ENCODE measurements around the gene OCA2. TPM values are rescaled to one million over a fixed set of nuclear protein-coding genes. Genes with fewer than 3 reads are reported as not detected.

OCA2 gene
- total RNA-seq, 2 experiments from 2014 or later: not detected

DNA sequence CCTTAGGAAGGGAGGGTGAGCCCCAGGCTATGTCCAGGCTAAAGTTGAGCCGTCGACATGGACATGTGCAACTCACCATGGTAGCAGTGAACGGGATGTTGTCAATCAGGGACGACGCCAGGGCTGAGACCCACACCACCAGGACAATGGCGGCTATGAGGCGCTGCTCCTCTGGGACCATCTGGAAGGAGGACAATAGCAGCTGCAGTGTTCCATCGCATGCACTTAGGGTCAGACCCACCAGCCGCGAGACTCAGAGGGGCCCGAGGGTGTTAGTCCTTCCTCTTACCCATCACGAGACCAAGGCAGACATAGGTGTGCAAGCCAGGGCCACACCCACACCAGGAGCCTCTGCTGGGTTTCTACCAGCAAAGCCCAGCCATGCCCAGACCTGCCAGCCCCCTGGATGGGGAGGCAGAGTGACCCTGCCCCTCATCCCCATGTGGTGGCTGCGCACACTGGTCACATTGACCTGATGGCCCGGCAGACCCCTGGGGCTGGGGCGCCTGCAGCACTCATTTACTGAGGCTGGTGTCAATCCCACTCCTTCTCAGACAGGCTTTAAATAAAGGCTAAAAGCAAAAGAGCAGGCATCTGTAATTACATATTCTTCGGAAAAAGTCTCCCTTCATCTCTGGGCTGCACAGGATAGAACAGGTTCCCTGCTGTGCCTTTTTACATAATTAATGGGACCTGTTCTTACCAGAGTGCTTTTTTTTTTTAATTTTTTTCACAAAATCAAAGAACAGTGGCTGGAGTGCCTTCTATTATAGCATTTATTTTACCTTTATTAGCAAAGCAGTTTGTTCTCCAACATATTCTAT is 227.8 kb downstream of the OCA2 start:
- Mint-ChIP-seq H3K4me1 (ENCODE audit: low read depth) (no peaks in the 10 kb centered on the region), H3K9me3 (no peaks in the 10 kb centered on the region), H3K4me3 (no peak overlapping the region), H3K27me3 (ENCODE audit: low read depth) (peaks cover 3% of the 10 kb centered on the region), H3K27ac (no peak overlapping the region), H3K36me3 (ENCODE audit: low read depth) (no peaks in the 10 kb centered on the region)
- CTCF ChIA-PET: no interaction called here
- intact Hi-C loops (cut with micrococcal nuclease): no loop called here
- DNase-seq: no peak

- no peak overlapping the region for H3K27ac Mint-ChIP-seq
- CTCF ChIA-PET: no interaction called here
Observed at GRCh38 chr15:27870320-27870719, 228.8 kb downstream of the OCA2 start.

DNA sequence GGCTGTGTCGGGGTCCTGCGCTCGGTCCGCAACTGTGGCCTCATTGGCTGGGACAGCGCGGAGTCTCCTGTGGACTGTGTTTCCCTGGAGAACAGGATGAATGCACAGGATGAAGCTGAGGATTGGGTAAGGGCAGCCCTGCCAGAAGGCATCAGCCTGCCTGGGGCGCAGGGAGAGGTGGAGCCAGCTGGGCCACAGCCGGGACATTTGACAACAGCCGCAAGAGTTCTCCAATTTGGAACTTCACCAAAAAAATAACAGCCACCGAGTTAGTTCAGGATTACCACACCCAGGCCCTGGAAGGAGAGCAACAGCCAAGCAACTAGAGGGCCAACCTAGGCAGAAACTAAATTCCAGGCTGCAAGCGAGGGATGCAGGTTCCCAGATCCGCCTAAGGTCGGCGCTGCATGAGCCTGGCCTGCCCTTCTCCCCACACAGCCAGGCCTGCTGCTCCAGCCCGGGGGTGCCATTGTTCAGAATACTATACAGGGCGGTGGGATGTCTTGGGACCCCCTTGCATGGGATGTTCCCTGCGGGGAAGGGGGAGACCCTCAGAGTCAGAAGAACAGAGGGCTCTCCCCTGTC is 229.3 kb downstream of the OCA2 start:
- Mint-ChIP-seq H3K4me1 (ENCODE audit: low read depth) (no peaks in the 10 kb centered on the region), H3K27ac (no peak overlapping the region), H3K9me3 (no peaks in the 10 kb centered on the region), H3K27me3 (ENCODE audit: low read depth) (peaks cover 3% of the 10 kb centered on the region), H3K4me3 (no peak overlapping the region), H3K36me3 (ENCODE audit: low read depth) (no peaks in the 10 kb centered on the region)
- intact Hi-C loops (cut with micrococcal nuclease): no loop called here
- DNase-seq: no peak
- CTCF ChIA-PET: no interaction called here

More at GRCh38 chr15:27870320-27870719, 228.8 kb downstream of the OCA2 start:
- intact Hi-C loops (cut with micrococcal nuclease): no loop called here
- H3K9me3 Mint-ChIP-seq: no peaks in the 10 kb centered on the region
- no peaks in the 10 kb centered on the region for H3K36me3 Mint-ChIP-seq (ENCODE audit: low read depth)
- no peak for DNase-seq
- no peak overlapping the region for H3K4me3 Mint-ChIP-seq
- peaks cover 3% of the 10 kb centered on the region for H3K27me3 Mint-ChIP-seq (ENCODE audit: low read depth)
- H3K4me1 Mint-ChIP-seq (ENCODE audit: low read depth): no peaks in the 10 kb centered on the region

- peaks cover 3% of the 10 kb centered on the region for H3K27me3 Mint-ChIP-seq (ENCODE audit: low read depth)
- no peak overlapping the region for H3K4me3 Mint-ChIP-seq
- intact Hi-C loops (cut with micrococcal nuclease): no loop called here
- H3K27ac Mint-ChIP-seq: no peak overlapping the region
- no peaks in the 10 kb centered on the region for H3K9me3 Mint-ChIP-seq
- no peaks in the 10 kb centered on the region for H3K36me3 Mint-ChIP-seq (ENCODE audit: low read depth)
- CTCF ChIA-PET: no interaction called here
- H3K4me1 Mint-ChIP-seq (ENCODE audit: low read depth): no peaks in the 10 kb centered on the region
- no peak for DNase-seq
Observed at GRCh38 chr15:27868828-27869404, 230.2 kb downstream of the OCA2 start.

- Mint-ChIP-seq H3K4me3 (no peak overlapping the region), H3K9me3 (no peaks in the 10 kb centered on the region), H3K4me1 (ENCODE audit: low read depth) (no peaks in the 10 kb centered on the region), H3K36me3 (ENCODE audit: low read depth) (no peaks in the 10 kb centered on the region), H3K27ac (no peak overlapping the region), H3K27me3 (ENCODE audit: low read depth) (peaks cover 3% of the 10 kb centered on the region)
- no peak for DNase-seq
- intact Hi-C loops (cut with micrococcal nuclease): no loop called here
- CTCF ChIA-PET: no interaction called here
Observed at GRCh38 chr15:27867861-27868260, 231.3 kb downstream of the OCA2 start.

DNA sequence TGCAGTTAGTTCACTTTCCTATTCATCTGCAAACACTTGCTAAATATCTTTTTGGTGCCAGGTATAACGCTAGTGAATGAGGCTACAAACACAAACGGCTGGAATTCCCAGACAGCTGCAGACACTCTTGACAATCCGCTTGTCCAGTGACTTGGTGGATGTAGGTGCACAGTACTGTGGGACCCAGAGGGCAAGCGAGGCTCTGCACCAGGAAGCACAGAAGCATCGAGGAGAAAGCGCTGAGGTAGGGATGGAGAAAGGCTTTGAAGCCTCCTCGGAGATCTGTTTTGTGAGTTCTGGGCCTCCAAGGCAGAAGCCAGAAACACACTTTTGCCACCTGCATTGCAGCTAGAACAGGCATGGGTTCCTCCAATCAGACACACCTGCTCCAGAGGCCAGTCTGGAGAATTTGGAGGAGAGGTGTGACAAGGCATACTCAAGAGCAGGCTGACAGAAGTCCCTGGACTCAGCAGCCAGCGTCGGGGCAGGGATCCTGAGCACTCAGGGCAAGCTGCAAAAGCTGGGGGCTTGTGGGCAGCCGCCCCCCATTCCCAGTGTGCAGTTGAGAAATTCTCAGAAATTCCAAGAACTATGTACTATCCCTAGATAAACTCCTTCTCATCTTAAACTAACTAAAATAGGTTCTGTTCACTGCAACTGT is 232.5 kb downstream of the OCA2 start:
- no peak overlapping the region for H3K4me3 Mint-ChIP-seq

GRCh38 chr15:27865926-27866325 is 233.2 kb downstream of the OCA2 start:
- peaks cover 3% of the 10 kb centered on the region for H3K27me3 Mint-ChIP-seq (ENCODE audit: low read depth)
- H3K36me3 Mint-ChIP-seq (ENCODE audit: low read depth): no peaks in the 10 kb centered on the region
- H3K27ac Mint-ChIP-seq: no peak overlapping the region
- intact Hi-C loops (cut with micrococcal nuclease): no loop called here
- no peaks in the 10 kb centered on the region for H3K4me1 Mint-ChIP-seq (ENCODE audit: low read depth)
- DNase-seq: no peak
- H3K9me3 Mint-ChIP-seq: peaks cover 2% of the 10 kb centered on the region
- H3K4me3 Mint-ChIP-seq: no peak overlapping the region
- CTCF ChIA-PET: interaction anchor here (0.6 kb wide), 1 partner anchor 48 kb away, joined by 3 read pairs; no protein-coding TSS in a partner anchor

More for the DNA sequence above, 232.5 kb downstream of the OCA2 start:
- Mint-ChIP-seq H3K4me1 (ENCODE audit: low read depth) (no peaks in the 10 kb centered on the region), H3K27me3 (ENCODE audit: low read depth) (peaks cover 3% of the 10 kb centered on the region), H3K9me3 (no peaks in the 10 kb centered on the region), H3K36me3 (ENCODE audit: low read depth) (no peaks in the 10 kb centered on the region), H3K27ac (no peak overlapping the region)
- intact Hi-C loops (cut with micrococcal nuclease): no loop called here
- DNase-seq: no peak
- CTCF ChIA-PET: no interaction called here

GRCh38 chr15:27865323-27865922 is 233.7 kb downstream of the OCA2 start:
- Mint-ChIP-seq H3K36me3 (ENCODE audit: low read depth) (no peaks in the 10 kb centered on the region), H3K4me1 (ENCODE audit: low read depth) (no peaks in the 10 kb centered on the region), H3K27ac (no peak overlapping the region), H3K4me3 (no peak overlapping the region), H3K9me3 (peaks cover 2% of the 10 kb centered on the region), H3K27me3 (ENCODE audit: low read depth) (peaks cover 3% of the 10 kb centered on the region)
- intact Hi-C loops (cut with micrococcal nuclease): no loop called here
- CTCF ChIA-PET: interaction anchor here (0.6 kb wide), 1 partner anchor 49 kb away, joined by 3 read pairs; no protein-coding TSS in a partner anchor
- no peak for DNase-seq

- no peak overlapping the region for H3K27ac Mint-ChIP-seq
- CTCF ChIA-PET: no interaction called here
- H3K27me3 Mint-ChIP-seq (ENCODE audit: low read depth): peaks cover 3% of the 10 kb centered on the region
Observed at GRCh38 chr15:27864719-27865118, 234.4 kb downstream of the OCA2 start.

GRCh38 chr15:27864086-27864485 is 235.0 kb downstream of the OCA2 start:
- H3K4me1 Mint-ChIP-seq (ENCODE audit: low read depth): no peaks in the 10 kb centered on the region
- peaks cover 2% of the 10 kb centered on the region for H3K9me3 Mint-ChIP-seq
- no peaks in the 10 kb centered on the region for H3K36me3 Mint-ChIP-seq (ENCODE audit: low read depth)
- no peak overlapping the region for H3K4me3 Mint-ChIP-seq
- no peak for DNase-seq
- CTCF ChIA-PET: no interaction called here
- intact Hi-C loops (cut with micrococcal nuclease): no loop called here
- peaks cover 3% of the 10 kb centered on the region for H3K27me3 Mint-ChIP-seq (ENCODE audit: low read depth)
- H3K27ac Mint-ChIP-seq: no peak overlapping the region

More at GRCh38 chr15:27864719-27865118, 234.4 kb downstream of the OCA2 start:
- Mint-ChIP-seq H3K36me3 (ENCODE audit: low read depth) (no peaks in the 10 kb centered on the region), H3K4me3 (no peak overlapping the region), H3K9me3 (peaks cover 2% of the 10 kb centered on the region), H3K4me1 (ENCODE audit: low read depth) (no peaks in the 10 kb centered on the region)
- no peak for DNase-seq
- intact Hi-C loops (cut with micrococcal nuclease): no loop called here

- Mint-ChIP-seq H3K9me3 (peaks cover 2% of the 10 kb centered on the region), H3K4me3 (no peak overlapping the region), H3K27me3 (ENCODE audit: low read depth) (no peaks in the 10 kb centered on the region), H3K36me3 (ENCODE audit: low read depth) (no peaks in the 10 kb centered on the region), H3K27ac (no peak overlapping the region), H3K4me1 (ENCODE audit: low read depth) (no peaks in the 10 kb centered on the region)
- intact Hi-C loops (cut with micrococcal nuclease): no loop called here
- CTCF ChIA-PET: interaction anchor here (0.5 kb wide), 1 partner anchor 64 kb away, joined by 4 read pairs; no protein-coding TSS in a partner anchor
- no peak for DNase-seq
Observed at GRCh38 chr15:27863000-27863399, 236.1 kb downstream of the OCA2 start.

GRCh38 chr15:27861171-27861570 is 237.9 kb downstream of the OCA2 start:
- no peaks in the 10 kb centered on the region for H3K4me1 Mint-ChIP-seq (ENCODE audit: low read depth)
- no peaks in the 10 kb centered on the region for H3K27me3 Mint-ChIP-seq (ENCODE audit: low read depth)
- H3K36me3 Mint-ChIP-seq (ENCODE audit: low read depth): no peaks in the 10 kb centered on the region
- H3K27ac Mint-ChIP-seq: no peak overlapping the region
- DNase-seq: no peak
- CTCF ChIA-PET: no interaction called here
- no peak overlapping the region for H3K4me3 Mint-ChIP-seq
- intact Hi-C loops (cut with micrococcal nuclease): no loop called here
- H3K9me3 Mint-ChIP-seq: peaks cover 5% of the 10 kb centered on the region

All from activated naive CD4-positive, alpha-beta T cell treated with anti-CD3 and anti-CD28 coated beads for 36 hours (primary cell).